DND-41 (cell line): ENCODE measurements around the gene TRPM5.

Source experiments
- ATAC-seq: fragments of 200-7000 bp; cut with Tn5 transposase; 3 replicates; pipeline ENCODE4 v1.9.1; 2021; ENCODE audit warnings: low read depth; ENCODE audit not compliant: insufficient read depth
- DNase-seq: peaks from one replicate; pipeline ENCODE4 v3.0.0-alpha.2; 2020
- H2AFZ ChIP-seq: 2 replicates; pipeline ENCODE4 v1.6.0; 2012; ENCODE audit warnings: low read depth, low read length
- H3K27ac ChIP-seq: 2 replicates; pipeline ENCODE4 v1.5.1; 2012; ENCODE audit warnings: low read length, inconsistent platforms
- H3K27me3 ChIP-seq: fragments of 200-600 bp; sonication (generic); 2 replicates; pipeline ENCODE4 v1.6.0; 2012; ENCODE audit warnings: low read length, mild to moderate bottlenecking, inconsistent platforms; ENCODE audit not compliant: insufficient read depth, poor library complexity
- H3K36me3 ChIP-seq: 2 replicates; pipeline ENCODE4 v1.5.1; 2012; ENCODE audit warnings: low read length, inconsistent platforms; ENCODE audit not compliant: insufficient read depth
- H3K4me1 ChIP-seq: 2 replicates; pipeline ENCODE4 v1.5.1; 2012; ENCODE audit warnings: mild to moderate bottlenecking, low read length; ENCODE audit not compliant: insufficient read depth
- H3K4me2 ChIP-seq: 2 replicates; pipeline ENCODE4 v1.6.0; 2012; ENCODE audit warnings: mild to moderate bottlenecking, moderate library complexity, low read length, inconsistent platforms; ENCODE audit not compliant: insufficient read depth
- H3K4me3 ChIP-seq, 2 experiments: fragments of 200-600 bp in 1 of 2; shearing (Covaris generic) in 1 of 2; 2 replicates each; pipeline ENCODE4 v1.5.1; 2012 to 2016; ENCODE audit warnings: inconsistent platforms in 2 of 2, low read length in 2 of 2, mild to moderate bottlenecking in 2 of 2, low read depth in 1 of 2, moderate library complexity in 1 of 2
- H3K79me2 ChIP-seq: 2 replicates; pipeline ENCODE4 v1.6.0; 2012; ENCODE audit warnings: low read length, inconsistent platforms; ENCODE audit not compliant: insufficient read depth
- H3K9ac ChIP-seq: 2 replicates; pipeline ENCODE4 v1.6.0; 2012; ENCODE audit warnings: low read depth, mild to moderate bottlenecking, inconsistent platforms, low read length, moderate library complexity
- H3K9me3 ChIP-seq: 2 replicates; pipeline ENCODE4 v1.5.1; 2012; ENCODE audit warnings: low read length, moderate library complexity, mild to moderate bottlenecking, inconsistent platforms; ENCODE audit not compliant: insufficient read depth, severe bottlenecking
- H4K20me1 ChIP-seq: 2 replicates; pipeline ENCODE4 v1.6.0; 2012; ENCODE audit warnings: low read length; ENCODE audit not compliant: insufficient read depth
- CTCF ChIP-seq: IDR thresholded peaks from 2 replicates; pipeline ENCODE4 v1.5.1; 2012; ENCODE audit warnings: borderline replicate concordance, low read length, moderate library complexity, mild to moderate bottlenecking; ENCODE audit not compliant: poor library complexity, severe bottlenecking; ENCODE audit errors: extremely low read depth
- EZH2 ChIP-seq: IDR thresholded peaks from 3 replicates; pipeline ENCODE4 v1.6.1; 2012; ENCODE audit warnings: borderline replicate concordance, low read depth, mild to moderate bottlenecking, moderate library complexity, low read length, inconsistent platforms; ENCODE audit not compliant: severe bottlenecking

Gene TRPM5

GRCh38 chr11:2448661-2449547, 4.6 kb upstream of the TRPM5 start:
- no peaks in the 10 kb centered on the region for H3K79me2 ChIP-seq
- ATAC-seq: no peak
- no peak overlapping the region for H2AFZ ChIP-seq
- H3K4me3 ChIP-seq: no peak overlapping the region
- no peak overlapping the region for H3K27ac ChIP-seq
- no peak overlapping the region for H3K9ac ChIP-seq
- H3K9me3 ChIP-seq: no peaks in the 10 kb centered on the region
- peaks cover 8% of the 10 kb centered on the region for H4K20me1 ChIP-seq
- no peak overlapping the region for H3K4me2 ChIP-seq
- no peaks in the 10 kb centered on the region for H3K36me3 ChIP-seq
- no peak for DNase-seq
- no peak for TF ChIP-seq CTCF
- TF ChIP-seq EZH2: no peak
- H3K4me1 ChIP-seq: no peaks in the 10 kb centered on the region
- H3K27me3 ChIP-seq: no peaks in the 10 kb centered on the region

GRCh38 chr11:2447951-2448650, 3.8 kb upstream of the TRPM5 start:
- H3K36me3 ChIP-seq: no peaks in the 10 kb centered on the region
- no peak overlapping the region for H3K4me3 ChIP-seq
- DNase-seq (no peak), ATAC-seq (no peak)
- H2AFZ ChIP-seq: no peak overlapping the region
- H3K9ac ChIP-seq: no peak overlapping the region
- H3K4me1 ChIP-seq: peaks cover 2% of the 10 kb centered on the region; the same call in 1 of the 2 replicates
- no peaks in the 10 kb centered on the region for H3K27me3 ChIP-seq
- no peaks in the 10 kb centered on the region for H3K79me2 ChIP-seq
- peaks cover 8% of the 10 kb centered on the region for H4K20me1 ChIP-seq
- H3K27ac ChIP-seq: no peak overlapping the region
- TF ChIP-seq EZH2 (no peak), CTCF (no peak)
- no peaks in the 10 kb centered on the region for H3K9me3 ChIP-seq
- no peak overlapping the region for H3K4me2 ChIP-seq

GRCh38 chr11:2447253-2447950, 3.1 kb upstream of the TRPM5 start:
- H3K4me2 ChIP-seq: no peak overlapping the region
- H3K27ac ChIP-seq: no peak overlapping the region

More at GRCh38 chr11:2447253-2447950, 3.1 kb upstream of the TRPM5 start:
- Histone ChIP-seq H3K36me3 (no peaks in the 10 kb centered on the region), H3K9ac (no peak overlapping the region), H3K27me3 (no peaks in the 10 kb centered on the region), H3K9me3 (no peaks in the 10 kb centered on the region), H3K79me2 (no peaks in the 10 kb centered on the region), H2AFZ (no peak overlapping the region), H3K4me3 (no peak overlapping the region), H3K4me1 (peaks cover 9% of the 10 kb centered on the region; the same call in 1 of the 2 replicates), H4K20me1 (peaks cover 8% of the 10 kb centered on the region)
- DNase-seq: no peak
- TF ChIP-seq EZH2 (no peak), CTCF (no peak)
- ATAC-seq: no peak
